ENCODE measurements around the gene FCRLA.

FCRLA gene

DNA sequence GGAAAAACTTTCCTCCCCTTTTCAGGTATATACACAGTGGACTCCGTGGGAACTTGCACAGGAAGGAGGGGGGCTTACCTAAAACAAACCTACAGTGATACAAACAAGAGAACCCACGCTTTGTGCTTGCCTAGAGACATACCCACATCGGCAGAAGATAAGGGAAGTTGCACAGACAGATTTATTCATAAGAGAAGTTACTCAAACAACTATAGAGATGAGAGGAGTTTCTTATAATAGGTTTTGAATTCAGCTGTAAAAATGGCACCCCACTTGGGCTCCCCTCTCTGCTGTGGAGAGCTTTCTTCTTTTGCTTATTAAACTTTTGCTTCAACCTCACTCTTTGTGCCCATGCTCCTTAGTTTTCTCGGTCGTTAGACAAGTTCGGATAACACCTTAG lies 40.8 kb downstream of the FCRLA start:
- TF ChIP-seq CTCF (IDR thresholded peaks at IDR 0.05; ENCODE audit: control extremely low read depth, extremely low read depth, low read depth, missing control alignments) = no peak
- ChIA-PET POLR2A (no interaction called here), CTCF (interaction anchor here (1.2 kb wide), 1 partner anchor 9 kb away, joined by 7 read pairs; no protein-coding TSS in a partner anchor)
- no peak for DNase-seq (ENCODE audit: extremely low spot score)

DNA sequence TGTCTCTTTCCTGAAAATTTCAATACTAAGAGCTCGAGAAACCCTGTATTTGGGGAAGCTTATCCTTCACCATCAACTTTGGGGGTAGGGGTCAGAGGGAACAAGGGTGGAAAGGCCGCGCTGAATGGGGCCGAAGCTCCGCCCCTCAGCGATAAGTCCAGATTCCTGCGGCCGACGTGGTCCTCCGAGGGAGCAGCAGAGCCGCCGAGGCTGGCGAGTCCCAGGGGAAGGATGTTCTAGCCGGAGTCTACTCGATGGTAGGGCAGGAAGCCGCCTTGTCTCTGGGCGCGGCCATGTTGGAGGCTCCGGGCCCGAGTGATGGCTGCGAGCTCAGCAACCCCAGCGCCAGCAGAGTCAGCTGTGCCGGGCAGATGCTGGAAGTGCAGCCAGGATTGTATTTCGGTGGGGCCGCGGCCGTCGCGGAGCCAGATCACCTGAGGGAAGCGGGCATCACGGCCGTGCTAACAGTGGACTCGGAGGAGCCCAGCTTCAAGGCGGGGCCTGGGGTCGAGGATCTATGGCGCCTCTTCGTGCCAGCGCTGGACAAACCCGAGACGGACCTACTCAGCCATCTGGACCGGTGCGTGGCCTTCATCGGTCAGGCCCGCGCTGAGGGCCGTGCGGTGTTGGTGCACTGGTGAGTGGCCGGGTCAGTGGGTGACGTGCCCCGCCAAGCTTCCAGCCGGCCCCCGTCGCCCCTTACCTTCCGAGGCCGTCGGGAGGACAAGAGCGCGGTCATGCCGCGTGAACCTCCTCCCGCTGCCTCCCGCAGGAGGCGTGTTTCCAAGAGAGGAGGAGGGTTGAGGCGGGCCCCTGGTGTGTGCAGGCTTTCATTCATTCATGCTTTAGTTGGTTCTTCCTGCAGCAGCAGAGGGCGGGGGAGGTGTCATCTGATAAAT lies 42.7 kb downstream of the FCRLA start, which contains the start of gene DUSP12:
Gene DUSP12 (plus strand): TSS at position 278 of the 899 bp plus-strand sequence. CDS start 16 bp downstream, at position 294.
- ChIA-PET POLR2A (interaction anchor here (1.1 to 1.3 kb wide), 2 partner anchors 13 to 17 kb away, joined by 3 to 5 read pairs; partner anchors contain the start of gene ATF6), CTCF (interaction anchor here (0.8 to 2.3 kb wide), 14 partner anchors 8 to 287 kb away, joined by 3 to 16 read pairs (median 4); no protein-coding TSS in a partner anchor)
- TF ChIP-seq CTCF (IDR thresholded peaks at IDR 0.05; ENCODE audit: control extremely low read depth, extremely low read depth, low read depth, missing control alignments) = peak; percentile 49
- peak; percentile 90 for DNase-seq (ENCODE audit: extremely low spot score)

- peak; percentile 34 for DNase-seq (ENCODE audit: extremely low spot score)
- ChIA-PET CTCF (interaction anchor here (0.7 to 2.9 kb wide), 7 partner anchors 8 to 274 kb away, joined by 3 to 14 read pairs (median 8); no protein-coding TSS in a partner anchor), POLR2A (interaction anchor here (0.8 kb wide), 1 partner anchor 14 kb away, joined by 5 read pairs; the partner anchor contains the start of gene DUSP12)
- TF ChIP-seq CTCF (IDR thresholded peaks at IDR 0.05; ENCODE audit: control extremely low read depth, extremely low read depth, low read depth, missing control alignments) = peak; percentile 41
Measured at GRCh38 chr1:161763522-161764098, 56.6 kb downstream of the FCRLA start.
